Measurements from ENCODE around the gene FBXL13.

GRCh38 chr7:102973096-102973802 lies 101.3 kb downstream of the FBXL13 start:
- peak in 1 of 2 donors; percentile 47 for TF ChIP-seq POLR2A (IDR thresholded peaks at IDR 0.05)
- TF ChIP-seq, protein P1, sequence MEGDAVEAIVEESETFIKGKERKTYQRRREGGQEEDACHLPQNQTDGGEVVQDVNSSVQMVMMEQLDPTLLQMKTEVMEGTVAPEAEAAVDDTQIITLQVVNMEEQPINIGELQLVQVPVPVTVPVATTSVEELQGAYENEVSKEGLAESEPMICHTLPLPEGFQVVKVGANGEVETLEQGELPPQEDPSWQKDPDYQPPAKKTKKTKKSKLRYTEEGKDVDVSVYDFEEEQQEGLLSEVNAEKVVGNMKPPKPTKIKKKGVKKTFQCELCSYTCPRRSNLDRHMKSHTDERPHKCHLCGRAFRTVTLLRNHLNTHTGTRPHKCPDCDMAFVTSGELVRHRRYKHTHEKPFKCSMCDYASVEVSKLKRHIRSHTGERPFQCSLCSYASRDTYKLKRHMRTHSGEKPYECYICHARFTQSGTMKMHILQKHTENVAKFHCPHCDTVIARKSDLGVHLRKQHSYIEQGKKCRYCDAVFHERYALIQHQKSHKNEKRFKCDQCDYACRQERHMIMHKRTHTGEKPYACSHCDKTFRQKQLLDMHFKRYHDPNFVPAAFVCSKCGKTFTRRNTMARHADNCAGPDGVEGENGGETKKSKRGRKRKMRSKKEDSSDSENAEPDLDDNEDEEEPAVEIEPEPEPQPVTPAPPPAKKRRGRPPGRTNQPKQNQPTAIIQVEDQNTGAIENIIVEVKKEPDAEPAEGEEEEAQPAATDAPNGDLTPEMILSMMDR (IDR thresholded peaks at IDR 0.05) = no peak
